T-helper 9 cell (primary cell): Measurements from ENCODE around the gene JAML.

ENCODE experiments used
- DNase-seq: peaks from one replicate; pipeline ENCODE4 v3.0.0-alpha.2; 2020

Gene JAML

DNA sequence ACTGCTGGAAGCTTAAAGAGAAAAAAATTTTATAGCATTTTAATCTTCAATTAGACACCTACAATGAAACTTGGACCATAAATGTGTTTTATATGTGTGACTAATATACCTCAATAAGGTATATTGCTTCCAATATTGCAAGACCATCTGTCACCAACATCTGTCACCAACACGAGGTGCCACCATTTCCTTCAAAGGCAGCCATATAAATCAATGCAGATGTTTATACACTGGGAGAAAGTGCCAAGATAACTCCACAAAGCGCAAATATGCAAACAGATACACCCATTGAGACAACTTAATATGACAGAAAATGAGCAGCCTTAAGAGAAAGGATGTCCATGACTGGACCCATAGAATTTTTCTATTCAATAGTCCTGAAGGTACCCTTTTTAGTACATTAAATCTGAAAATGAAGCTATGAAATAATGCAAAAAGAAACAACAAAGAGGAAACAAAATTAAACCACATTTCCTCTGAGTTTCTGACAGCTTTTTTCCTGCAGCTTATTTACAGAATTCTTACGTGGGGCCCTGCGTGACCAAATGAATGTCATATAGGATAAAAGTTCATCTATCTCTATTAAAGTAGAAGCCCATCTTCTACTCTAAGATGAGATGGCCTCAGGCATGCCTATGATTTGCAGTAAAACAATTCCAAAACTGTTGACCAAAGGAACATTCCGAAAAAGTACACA is 14.8 kb upstream of the JAML start:
- DNase-seq = no peak

DNA sequence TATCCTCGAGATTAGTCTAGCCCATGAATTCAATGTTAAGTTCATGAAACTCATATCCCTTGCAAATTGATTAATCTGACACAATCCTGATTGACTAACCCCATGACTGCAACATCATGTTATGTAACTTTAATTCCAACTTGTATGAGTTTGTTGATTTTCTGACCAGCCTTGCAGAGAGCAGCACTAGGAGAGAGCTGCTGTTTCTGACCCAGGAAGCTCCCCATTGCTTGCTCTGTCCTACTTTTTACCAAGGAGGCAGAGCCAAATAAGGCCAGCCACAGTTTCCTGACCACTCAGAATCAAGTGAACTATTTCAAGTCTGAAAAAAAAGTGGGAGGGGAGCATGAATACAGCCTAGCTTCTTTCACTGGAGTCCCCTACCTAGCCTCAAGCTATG is 14.1 kb upstream of the JAML start:
- no peak for DNase-seq

DNA sequence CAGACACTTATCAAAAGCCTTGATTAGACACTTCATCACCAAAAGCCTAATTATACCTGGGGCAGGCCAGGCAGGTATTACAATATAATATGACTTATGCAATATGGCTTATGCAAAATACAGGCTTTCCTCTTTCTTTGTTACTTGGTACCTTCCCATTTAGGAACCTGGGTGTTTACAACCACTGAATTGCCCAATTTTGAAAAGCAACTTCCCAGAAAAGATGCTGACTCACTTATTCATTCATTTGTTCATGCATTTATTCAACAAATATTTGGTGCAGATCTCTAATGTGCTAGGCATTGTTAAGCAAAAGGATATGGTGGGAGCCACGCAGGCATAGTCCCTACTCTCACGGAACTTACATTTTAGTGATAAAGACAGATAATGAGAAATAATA is 13.6 kb upstream of the JAML start:
- no peak for DNase-seq

DNA sequence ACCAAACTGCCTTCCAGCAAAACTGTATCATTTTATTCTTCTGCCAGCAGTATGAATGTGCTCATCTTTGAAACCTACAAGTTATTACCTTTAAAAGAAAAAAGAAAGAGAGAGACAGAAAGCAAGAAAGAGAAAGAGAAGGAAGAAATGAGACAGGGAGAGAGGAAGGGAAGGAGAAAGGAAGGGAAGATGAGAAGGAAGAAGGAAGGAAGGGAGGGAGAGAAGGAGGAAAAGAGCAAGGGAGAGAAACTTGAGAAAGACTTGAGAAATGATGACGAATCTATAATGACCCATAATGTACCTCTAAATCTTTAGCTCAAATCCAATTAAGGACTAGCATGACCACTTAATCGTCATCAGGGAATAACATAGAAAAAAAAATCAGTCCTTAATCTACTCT is 11.4 kb upstream of the JAML start:
- no peak for DNase-seq

DNA sequence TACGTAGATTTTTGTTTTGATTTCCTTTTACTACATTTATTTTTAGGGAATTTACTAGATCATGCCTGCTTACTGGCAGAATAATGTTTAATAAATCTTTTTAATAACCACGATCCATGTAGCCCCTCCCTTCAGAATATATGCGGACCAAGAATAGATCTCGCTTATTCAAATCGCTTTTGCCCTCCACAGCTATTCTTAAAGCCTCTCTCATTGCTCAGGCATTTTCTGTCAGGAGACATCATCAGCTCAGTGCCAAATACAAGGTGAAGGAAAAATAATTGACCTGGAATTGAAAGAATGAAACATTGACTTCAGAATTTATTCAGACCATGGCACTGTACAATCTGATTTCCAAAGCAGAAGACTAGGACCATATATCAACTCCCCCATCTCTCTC is 10.0 kb upstream of the JAML start:
- no peak for DNase-seq

DNA sequence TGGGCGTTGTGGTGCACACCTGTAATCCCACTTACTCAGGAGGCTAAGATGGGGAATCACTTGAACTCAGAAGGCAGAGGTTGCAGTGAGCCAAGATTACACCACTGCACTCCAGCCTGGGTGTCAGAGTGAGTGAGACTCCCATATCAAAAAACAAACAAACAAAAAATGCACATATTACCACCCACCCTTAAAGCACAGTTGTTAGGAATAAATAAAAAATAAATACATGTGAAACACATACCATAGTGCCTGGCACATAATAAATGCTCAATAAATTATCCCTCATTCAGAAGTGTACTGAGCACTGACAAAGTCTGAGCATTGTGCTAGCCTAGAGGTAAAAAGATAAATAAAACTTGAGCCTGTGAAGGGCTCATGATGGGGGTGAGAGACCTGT is 9.0 kb upstream of the JAML start:
- DNase-seq = no peak

DNA sequence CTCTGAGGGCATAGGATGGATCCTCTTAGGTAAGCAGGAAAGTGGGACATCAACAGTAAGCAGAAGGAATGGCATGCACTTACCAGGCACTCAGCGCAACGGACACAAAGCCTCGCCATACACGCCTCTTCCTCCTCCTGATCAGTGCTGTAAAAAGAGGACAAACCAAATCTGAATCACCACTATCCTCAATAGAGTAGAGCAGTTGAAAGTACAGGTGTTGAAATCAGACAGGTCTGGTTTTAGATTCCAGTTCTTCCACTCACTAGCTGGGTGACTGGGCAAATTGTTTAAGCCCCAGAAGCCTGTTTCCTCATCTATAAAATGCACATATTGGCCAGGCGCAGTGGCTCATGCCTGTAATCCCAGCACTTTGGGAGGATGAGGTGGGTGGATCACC is 8.6 kb upstream of the JAML start:
- DNase-seq = no peak

DNA sequence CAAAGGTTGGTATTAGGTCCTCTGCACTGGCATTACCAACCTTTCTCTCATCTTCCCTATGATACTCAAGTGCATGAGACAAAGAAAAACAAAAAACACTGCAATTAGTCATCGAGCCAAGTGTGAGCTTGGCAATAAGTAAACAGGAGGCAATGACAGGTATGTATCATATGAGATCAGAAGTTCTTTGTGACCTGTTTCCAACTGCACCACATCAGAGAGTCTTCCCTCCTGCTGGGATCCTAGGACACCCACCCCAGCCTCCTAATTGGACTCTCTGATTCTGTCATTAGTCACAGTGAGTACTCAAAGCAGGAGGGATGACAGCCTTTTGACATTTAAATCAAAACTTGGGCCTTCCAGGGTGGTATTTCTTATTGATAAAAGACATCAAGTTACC is 7.8 kb upstream of the JAML start:
- no peak for DNase-seq

DNA sequence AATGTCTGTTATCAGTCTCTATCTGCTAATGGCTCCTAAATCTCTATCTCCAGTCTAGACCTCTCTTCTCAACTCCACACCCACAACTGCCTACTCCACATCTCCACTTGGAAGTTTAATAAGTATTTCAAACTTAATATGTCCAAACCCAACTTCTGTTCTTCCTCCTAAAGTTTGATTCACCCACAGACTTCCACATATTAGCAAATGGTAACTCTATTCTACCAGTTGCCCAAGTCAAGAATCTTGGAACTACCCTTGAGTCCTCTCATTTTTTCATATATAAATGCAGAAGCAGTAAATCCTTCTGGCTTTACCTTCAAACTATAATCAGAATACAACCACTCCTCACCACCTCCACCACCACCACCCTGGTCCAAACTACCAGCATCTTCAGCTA is 6.7 kb upstream of the JAML start:
- no peak for DNase-seq

DNA sequence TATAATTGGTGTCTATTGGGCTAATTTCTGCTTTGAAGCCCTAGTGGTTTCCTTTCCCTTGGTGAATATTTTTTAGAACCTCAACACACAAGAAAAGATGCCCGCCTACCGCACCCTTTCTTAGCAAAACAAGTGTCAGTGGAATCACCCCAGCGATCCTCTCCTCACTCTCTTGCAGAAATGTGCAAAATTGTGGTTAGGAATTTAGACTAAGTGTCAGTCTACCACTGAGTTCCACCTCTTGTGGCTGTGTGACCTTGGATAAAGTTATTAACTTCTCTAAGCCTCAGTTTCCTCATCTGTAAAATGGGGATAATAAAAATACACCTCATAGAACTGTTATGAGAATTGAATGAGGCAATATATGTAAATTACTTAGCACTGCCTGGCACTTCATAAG is 5.3 kb upstream of the JAML start:
- DNase-seq = peak; percentile 32

DNA sequence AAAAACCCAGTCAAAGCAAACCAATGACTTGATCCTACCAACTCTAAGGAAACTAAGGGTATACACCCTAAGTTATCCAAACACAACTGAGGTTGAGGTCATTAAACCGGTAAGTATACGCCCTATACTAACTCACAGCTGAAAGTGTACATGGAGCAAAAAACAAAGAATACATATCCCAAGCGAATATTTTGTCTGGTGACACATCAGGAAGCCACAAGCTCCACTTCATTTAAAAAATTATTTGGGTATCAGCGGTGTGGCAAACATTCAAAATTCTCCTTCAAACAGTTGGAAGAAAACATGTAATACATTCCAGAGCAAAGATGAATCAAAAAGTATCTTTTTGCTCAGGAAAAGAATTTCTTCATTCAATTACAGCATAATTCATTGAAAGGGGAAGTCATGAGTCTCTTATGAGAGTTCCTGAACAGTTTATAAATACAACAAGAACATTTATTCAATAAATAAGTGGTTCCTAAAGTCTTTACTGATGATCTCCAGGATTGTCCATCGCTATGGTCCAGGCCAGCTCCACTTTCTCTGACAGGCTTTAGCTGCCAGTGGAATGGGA is 4.5 kb upstream of the JAML start:
- DNase-seq = no peak

DNA sequence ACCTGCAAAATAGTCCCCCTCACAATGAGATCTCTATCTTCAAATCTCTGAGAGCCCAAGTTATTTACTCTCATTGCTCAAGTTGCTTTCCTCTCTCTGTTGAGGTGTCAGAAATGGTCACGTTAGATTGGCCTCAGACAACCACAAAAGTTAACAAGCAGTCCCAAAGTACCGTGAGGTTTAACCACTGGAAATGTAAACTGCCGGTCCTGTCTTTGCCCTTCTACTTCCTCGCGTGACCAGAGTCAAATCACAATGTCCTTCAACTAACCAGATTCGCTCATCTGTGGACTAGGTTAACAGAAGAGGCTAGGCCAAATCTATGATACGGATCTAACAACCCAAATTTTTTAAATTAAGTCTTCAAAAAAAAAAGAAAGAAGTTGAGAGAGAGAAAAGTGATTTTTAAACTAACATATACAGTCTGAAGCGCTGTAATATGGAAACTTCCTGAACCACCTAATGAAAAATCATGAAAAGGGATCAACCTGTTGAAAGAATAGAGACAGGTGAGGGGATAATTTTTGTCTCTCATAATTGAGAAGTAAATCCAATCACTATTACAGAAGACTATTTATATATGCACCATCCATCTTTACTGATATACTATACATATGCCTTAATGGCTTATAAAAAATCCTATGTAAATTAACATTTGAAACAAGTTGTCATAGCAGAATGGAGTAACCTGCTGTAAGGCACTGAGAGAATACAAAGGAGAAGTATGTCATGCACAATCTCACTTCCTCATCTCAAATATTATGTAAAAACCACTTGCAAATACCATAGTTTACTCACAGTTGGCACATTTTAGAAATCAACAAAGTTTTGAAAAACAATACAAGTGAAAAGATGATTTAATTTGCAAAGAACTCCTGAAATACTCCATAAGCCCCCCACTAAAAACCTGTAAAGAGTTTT is 3.3 kb upstream of the JAML start:
- DNase-seq = no peak

DNA sequence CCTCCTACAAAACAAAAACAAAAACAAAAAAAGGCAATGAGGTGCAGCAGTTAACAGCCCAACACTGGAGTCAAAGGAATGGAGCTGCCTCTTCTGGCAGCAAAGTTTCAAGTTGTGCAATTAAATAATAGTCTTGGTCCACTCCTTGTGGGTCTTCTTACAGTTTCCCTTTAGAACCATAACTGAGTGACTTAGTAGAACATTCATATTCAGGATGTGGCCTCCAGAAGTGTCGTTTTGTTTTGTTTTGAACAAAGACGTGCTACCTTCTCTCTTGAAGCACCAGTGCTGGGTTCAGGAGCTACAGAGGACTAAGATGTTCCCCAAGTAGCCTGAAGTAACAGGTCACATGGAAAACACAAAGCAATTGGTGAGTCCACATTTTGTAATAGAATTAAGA is 2.0 kb upstream of the JAML start:
- DNase-seq = no peak

DNA sequence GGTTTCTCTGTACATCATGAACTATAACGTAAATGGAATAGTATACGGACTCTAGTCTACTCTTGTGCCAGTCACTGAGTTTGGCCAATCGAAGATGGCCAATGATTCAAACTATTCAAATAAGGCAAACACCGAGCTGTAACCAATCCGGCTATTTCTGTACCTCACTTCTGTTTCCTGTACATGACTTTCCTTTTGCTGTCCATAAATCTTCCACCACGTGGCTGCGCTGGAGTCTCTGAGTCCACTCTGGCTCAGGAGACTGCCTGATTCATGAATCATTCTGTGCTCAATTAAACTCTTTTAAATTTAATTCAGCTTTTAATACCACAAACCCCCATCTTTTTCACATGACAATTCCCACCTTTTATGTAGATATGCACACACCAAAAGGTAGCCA is 1.5 kb upstream of the JAML start:
- no peak for DNase-seq

DNA sequence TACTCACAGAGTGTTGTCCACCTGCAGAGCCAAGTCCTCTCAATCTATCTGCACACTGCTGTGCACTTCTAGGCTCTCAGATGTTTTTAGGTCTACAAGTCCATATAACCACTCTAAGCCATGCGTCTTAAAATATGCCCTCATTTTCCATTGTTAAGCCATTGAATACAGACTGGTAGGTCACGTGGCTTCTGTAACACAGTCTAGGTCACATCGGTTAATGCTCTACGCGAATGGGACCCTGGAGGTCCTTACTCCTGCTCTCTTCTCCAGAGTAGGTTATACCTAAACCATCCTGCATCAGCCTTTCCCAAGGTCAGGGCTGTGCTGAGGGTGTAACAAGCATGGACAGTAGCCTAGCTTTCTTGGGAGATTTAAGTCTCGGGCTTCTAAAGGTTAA is 819 bp downstream of the JAML start:
- DNase-seq = no peak

DNA sequence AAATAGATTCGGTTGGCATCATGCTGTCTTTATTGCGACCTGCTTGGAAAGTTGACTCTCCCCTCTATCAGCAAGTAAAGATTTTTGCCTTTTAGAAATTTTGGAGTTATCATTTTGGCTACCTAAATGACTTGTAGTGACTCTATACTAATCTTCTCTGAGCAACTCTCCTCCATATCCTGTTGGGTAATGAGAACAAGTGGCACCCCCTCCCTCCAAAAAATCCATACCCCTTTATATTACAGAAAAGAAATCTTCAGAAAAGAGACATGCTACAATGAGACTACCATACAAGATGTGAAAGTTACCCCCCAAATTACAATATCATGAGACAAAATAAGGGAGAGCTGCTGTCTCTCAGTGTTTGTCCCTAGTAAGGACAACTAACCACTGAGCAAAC is 1.2 kb downstream of the JAML start:
- no peak for DNase-seq

DNA sequence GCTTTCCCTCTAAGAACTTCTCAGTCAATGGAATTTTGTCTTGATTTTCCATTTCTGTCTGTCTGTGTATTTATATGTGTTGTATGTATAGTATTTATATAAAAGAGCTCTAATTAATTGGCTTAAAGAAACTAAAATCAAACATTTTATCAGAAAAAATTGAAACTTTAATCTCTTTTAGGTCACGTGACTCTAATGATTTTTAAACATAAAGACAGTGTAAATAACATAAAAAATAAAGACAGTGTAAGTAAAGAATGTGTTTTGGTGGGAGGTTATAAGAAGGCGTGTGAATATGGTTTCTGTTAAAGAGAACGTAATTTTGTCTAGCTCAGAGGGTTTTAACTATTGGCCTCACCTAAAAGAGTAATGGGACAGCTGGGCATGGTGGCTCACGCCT is 2.4 kb downstream of the JAML start:
- DNase-seq = no peak

DNA sequence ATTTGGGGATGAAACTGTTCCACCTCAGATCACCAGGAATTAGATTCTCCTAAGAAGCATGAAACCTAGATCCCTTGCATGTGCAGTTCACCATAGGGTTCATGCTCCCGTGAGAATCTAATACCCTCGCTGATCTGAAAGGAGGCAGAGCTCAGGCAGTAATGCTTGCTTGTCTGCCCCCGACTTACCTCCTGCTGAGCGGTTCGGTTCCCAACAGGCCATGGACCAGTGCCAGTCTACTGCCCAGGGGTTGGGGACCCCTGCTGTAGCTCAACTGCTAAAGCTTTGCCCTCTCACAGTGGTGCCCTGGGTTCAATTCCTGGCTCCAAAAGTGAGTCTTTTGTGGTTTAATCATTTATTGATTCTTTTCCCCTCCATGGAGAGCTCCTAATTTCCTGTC is 3.4 kb downstream of the JAML start:
- no peak for DNase-seq

DNA sequence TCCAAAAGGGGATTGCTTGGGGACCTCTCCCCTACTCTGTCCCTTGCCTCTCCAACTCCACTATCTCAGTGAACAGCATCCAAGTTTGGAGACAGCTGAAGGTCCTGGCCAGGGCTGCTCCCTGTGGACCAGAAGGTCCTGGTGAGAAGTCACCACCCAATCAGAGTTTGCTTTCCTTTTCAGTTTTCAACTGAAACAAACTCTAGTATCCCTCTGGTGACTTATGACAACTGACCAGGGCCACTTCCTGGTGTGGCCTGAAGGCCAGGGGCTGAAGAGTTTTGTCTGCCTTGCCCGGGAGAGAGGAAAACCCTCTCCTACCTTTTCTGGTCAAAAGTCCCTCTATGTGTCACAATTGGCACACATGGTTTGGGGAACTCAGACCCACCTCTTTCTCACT is 5.1 kb downstream of the JAML start:
- DNase-seq = no peak

DNA sequence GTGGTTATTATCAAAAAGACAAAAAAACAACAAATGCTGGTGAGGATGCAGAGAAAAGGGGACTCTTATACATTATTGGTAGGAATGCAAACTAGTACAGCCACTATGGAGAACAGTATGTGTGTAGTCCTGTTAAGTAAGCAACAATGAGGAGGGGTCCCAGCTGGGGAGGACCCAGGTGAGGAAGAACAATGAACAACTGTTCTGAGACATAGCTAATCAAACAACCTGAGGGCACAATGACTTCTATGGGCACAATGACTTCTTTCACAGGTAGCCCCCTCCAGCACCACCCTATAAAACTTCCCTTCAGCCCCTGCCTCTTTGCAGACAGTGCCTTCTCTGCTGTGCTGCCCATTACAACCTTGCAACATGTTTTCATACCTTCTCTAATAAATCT is 5.6 kb downstream of the JAML start:
- DNase-seq = no peak

DNA sequence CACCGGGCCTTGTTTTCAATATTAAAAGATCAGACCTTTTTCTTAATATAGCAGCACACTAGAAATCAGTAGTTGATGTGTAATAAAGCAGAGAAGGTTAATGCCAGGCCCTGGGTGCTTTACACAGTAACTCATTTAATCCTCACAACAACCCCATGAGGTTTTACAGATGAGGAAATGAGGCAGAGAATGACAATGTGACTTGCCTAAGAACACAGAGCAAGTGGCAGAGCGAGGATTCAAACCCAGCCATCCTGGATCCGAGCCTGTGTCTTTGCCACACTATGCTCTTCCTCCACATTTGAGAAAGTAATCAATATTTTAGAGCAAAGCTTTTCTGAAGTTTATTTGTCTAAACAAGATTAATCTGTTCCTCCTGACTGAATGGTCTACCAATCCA is 7.2 kb downstream of the JAML start:
- DNase-seq = no peak

DNA sequence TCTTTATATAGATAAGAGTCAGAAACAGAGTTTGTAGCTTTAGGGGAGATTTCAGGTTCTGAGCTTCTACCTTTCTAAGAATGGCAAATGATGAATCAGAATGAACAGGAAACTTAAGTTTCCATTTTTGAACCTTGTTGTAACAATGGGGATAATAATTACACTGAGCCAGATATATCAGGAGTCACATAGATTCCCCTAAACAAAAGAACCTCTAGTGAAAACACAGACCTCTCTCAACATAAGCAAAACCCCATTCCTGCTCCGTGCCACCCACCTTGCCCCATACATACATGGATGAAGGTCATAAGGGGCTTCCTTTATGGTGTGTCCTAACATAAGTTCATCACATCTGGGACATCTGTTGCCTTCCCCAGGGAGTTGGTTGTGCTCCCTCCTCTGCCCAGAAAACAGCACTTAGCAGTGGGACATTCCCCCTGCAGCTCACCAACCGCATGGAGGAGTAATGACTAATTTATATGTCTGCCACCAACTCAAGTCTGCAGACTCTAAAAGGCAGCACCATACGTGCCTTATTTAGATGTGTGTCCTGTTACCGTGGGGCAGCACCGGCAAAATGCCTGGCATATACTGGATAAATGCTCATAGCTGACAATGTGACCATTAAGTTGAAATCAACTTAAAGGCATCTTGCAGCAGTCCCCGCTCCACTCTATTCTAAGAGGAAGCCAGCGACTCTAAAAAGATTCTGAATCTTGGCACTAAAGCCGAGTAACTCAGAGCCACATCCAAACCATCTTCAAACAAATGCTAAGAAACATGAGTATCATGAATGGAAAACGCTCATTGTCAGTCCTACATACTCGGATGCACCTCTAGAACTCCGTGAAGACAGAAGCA is 8.0 kb downstream of the JAML start:
- peak; percentile 38 for DNase-seq

DNA sequence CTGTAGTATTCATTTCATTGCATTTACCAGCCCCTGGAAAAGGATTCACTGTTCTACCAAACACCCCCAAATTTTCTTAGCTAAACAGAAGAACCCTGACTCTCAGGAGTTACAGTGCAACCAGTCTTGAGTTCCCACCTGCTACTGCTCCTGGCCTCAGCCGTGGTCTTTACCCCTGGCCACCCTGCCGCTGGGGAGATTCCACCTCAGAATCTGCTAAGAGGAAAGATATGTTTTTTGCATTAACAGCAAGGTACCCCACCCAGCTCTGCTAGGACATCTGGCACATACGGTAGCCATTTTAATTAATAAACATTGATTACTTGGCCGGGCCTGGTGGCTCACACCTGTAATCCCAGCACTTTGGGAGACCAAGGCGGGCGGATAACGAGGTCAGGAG is 9.0 kb downstream of the JAML start:
- DNase-seq = no peak
